HFF-Myc (cell line): ENCODE measurements around the gene MYOC.
"Not testable (repeated sequence)": the region's sequence is repeated elsewhere in the genome, so short reads cannot be mapped to it uniquely, and the experiment has no call there.

ENCODE experiments used
- DNase-seq: peaks from one replicate; pipeline ENCODE4 v3.0.0-alpha.2; 2011; ENCODE audit warnings: low read depth; ENCODE audit errors: extremely low read depth
- H3K4me3 ChIP-seq: replicated peaks from 2 replicates; pipeline ENCODE4 v1.5.1; 2011; ENCODE audit warnings: low read depth, mild to moderate bottlenecking, control low read depth, low read length
- TF ChIP-seq, protein P1 (sequence below): IDR thresholded peaks from 2 replicates; pipeline ENCODE4 v1.5.1; 2012; ENCODE audit warnings: mild to moderate bottlenecking, low read depth, low read length, control low read depth; ENCODE audit errors: missing control alignments

The MYOC gene

DNA sequence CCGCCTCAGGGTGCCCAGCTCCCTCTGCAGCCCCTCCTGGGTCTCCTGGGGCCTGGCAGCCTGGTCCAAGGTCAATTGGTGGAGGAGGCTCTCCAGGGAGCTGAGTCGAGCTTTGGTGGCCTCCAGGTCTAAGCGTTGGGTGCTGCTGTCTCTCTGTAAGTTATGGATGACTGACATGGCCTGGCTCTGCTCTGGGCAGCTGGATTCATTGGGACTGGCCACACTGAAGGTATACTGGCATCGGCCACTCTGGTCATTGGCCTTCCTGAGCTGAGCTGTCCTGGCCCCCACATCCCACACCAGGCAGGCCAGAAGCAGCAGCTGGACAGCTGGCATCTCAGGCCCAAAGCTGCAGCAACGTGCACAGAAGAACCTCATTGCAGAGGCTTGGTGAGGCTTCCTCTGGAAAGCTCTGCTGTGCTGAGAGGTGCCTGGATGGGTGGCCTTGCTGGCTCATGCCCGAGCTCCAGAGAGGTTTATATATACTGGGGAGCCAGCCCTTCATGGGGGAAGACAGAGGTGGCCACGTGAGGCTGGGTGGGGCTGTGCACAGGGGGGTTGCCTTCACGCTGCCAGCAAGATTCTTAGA is at the start of gene MYOC:
Gene MYOC (minus strand): TSS at position 455 of the 589 bp plus-strand sequence. CDS start 77 bp downstream, at position 378.
- DNase-seq = no peak
- TF ChIP-seq, protein P1, sequence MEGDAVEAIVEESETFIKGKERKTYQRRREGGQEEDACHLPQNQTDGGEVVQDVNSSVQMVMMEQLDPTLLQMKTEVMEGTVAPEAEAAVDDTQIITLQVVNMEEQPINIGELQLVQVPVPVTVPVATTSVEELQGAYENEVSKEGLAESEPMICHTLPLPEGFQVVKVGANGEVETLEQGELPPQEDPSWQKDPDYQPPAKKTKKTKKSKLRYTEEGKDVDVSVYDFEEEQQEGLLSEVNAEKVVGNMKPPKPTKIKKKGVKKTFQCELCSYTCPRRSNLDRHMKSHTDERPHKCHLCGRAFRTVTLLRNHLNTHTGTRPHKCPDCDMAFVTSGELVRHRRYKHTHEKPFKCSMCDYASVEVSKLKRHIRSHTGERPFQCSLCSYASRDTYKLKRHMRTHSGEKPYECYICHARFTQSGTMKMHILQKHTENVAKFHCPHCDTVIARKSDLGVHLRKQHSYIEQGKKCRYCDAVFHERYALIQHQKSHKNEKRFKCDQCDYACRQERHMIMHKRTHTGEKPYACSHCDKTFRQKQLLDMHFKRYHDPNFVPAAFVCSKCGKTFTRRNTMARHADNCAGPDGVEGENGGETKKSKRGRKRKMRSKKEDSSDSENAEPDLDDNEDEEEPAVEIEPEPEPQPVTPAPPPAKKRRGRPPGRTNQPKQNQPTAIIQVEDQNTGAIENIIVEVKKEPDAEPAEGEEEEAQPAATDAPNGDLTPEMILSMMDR = no peak
- H3K4me3 ChIP-seq = no peak within 1 kb of the TSS

DNA sequence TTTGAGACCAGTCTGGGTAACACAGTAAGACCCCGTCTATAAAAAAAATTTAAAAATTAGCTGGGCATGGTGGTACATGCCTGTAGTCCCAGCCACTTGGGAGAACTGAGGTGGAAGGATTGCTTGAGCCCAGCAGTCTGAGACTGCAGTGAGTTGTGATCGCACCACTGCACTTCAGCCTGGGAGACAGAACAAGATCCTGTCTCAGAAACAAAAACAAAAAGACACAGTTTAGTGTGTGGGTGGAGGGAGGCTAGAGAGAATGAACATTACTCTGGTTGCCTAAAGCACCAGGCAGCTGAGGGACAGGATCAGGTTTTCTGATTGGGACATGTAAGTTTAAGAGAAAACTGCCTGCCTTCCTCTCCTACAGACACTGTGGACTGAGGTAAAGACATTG is 47.0 kb upstream of the MYOC start:
- H3K4me3 ChIP-seq = no peak overlapping the region
- TF ChIP-seq, protein P1 = no peak
- DNase-seq = no peak

DNA sequence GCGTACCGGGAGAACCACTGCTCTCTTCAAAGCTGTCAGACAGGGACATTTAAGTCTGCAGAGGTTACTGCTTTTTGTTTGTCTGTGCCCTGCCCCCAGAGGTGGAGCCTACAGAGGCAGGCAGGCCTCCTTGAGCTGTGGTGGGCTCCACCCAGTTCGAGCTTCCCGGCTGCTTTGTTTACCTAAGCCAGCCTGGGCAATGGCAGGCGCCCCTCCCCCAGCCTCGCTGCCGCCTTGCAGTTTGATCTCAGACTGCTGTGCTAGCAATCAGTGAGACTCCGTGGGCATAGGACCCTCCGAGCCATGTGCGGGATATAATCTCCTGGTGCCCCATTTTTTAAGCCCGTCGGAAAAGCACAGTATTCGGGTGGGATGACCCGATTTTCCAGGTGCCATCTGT is 43.3 kb upstream of the MYOC start:
- H3K4me3 ChIP-seq, DNase-seq: not testable (repeated sequence)

DNA sequence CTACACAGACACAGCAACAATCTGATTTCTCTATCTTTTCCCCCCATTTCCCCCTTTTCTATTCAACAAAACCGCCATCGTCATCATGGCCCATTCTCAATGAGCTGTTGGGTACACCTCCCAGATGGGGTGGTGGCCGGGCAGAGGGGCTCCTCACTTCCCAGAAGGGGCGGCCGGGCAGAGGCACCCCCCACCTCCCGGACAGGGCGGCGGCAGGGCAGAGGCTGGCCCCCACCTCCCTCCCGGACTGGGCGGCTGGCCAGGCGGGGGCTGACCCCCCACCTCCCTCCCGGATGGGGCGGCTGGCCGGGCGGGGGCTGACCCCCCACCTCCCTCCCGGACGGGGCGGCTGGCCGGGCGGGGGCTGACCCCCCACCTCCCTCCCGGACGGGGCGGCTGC is 41.1 kb upstream of the MYOC start:
- H3K4me3 ChIP-seq, DNase-seq: not testable (repeated sequence)

DNA sequence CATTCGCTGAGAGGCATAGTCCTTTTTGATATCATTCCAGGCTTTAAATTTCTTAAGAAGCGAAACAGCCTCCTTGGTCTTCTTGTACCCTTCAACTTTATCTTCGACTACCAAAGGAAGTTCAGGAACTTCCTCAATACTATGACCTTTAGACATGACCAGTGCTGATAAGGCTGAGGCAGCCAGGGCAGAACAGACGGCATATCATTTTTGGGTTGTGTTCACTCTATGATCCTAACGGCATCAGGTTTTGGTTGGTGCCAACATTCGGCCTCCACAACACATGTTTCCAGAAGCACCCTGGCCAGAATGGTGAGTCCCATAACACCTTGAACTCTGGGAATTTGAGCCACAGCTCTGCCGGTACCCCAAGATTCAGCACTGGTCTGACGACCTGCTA is 31.4 kb upstream of the MYOC start:
- TF ChIP-seq, protein P1 = no peak

DNA sequence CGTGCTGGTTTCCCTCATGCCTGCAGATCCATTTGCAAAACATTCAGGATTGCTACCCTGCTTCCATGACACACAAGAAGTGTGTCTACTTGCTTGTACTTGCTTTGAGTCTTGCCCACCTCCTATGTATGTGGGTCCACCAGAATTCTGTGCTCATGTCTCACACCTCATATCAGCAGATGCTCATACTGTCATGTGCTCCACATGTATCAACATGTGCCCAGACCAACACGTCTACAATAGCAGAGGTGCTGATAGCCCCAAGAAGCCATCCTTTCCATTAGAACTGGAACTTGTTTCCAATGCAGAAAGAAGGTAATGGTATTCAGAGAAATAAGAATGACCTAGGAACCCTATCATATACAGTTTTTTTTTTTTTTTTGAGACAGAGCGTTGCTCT is 27.9 kb upstream of the MYOC start:
- TF ChIP-seq, protein P1 = no peak
- no peak for DNase-seq

More for the DNA sequence above, 31.4 kb upstream of the MYOC start:
- no peak for DNase-seq
- no peak overlapping the region for H3K4me3 ChIP-seq

DNA sequence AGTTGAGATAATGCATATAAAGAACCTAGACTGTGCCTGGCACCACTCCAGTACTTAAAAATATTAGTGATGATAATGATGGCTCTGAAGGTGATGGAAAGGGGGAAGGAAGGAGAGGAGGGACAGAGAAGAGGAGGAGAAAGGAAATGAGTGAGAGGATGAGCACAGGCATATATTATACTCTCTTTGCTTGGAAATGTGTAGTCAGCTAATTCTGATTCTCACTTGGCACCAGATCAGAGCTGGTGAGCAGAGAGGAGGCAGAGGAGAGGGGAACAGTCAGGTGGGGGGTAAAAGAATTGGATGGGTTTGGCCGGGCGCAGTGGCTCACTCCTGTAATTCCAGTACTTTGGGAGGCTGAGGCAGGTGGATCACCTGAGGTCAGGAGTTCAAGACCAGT is 24.3 kb upstream of the MYOC start:
- no peak overlapping the region for H3K4me3 ChIP-seq
- TF ChIP-seq, protein P1 = no peak
- no peak for DNase-seq

More for the DNA sequence above, 27.9 kb upstream of the MYOC start:
- H3K4me3 ChIP-seq = no peak overlapping the region

DNA sequence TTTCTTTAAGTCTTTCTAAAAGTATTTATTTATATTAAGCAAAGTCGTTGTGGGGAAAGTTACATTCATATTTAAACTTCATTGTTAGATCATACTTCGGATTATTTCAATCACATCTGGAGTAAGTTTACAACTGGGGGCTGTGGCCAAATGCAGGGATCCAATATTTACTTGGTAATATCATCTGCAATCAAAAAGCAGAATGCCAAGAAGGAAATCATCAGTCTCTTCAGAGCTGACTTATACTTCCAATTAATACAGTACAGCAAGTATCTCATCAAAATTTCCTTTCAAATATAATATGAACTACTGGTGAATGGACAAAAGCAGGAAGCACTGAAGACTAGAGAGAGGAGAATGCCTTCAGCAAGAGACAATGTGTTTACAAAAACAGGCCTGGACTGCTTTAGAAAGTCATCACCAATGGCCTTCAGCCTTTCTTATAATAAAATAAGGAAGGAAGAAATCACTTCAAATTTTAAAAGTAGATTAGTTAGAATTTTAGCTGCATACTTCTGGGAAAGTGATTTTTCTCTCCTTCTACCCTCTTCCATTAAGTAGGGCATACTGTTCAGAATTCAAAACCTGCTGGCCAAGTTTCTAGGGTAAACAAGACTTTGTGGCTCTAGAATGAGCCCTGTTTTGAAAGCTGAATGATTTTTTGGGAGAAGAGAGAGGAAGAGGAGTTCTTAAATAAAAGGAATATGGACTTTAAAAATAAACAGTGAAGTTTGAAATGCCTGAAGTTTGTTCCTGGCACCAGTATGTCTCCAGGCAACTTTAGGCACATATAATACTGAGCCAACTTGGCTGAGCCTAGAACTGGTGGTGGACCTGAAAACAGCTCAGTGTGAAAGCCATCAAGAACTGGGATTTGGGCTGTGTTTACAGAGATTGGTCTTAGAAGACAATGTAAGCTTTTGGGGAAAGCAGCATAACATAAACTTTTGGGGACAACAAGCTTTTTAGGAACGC is 22.2 kb upstream of the MYOC start:
- TF ChIP-seq, protein P1 = no peak
- no peak overlapping the region for H3K4me3 ChIP-seq
- no peak for DNase-seq
